H1 (cell line): ENCODE results near the gene PDE4D. TPM values are rescaled to one million over a fixed set of nuclear protein-coding genes. Genes with fewer than 3 reads are reported as not detected.

ENCODE experiments used
- CTCF ChIA-PET: fragments of 300-600 bp; sonication (Branson Sonifier 250); formaldehyde crosslinking; loops from one replicate; lab custom pipeline; 2021; ENCODE audit not compliant: partially characterized antibody; lab: Charles Lee
- POLR2A ChIA-PET: fragments of 300-600 bp; sonication (Branson Sonifier 250); formaldehyde crosslinking; loops from one replicate; lab custom pipeline; 2021; ENCODE audit warnings: inconsistent platforms; ENCODE audit not compliant: partially characterized antibody; lab: Charles Lee
- DNase-seq, 2 experiments: peaks; one replicate each; pipeline versions ENCODE4 v3.0.0 to v3.0.0-alpha.2; 2010 to 2022; ENCODE audit warnings: low spot score in 2 of 2, low read depth in 1 of 2, mixed read lengths in 1 of 2
- FAIRE-seq: peaks from 2 replicates; lab custom pipeline; 2011; peaks lifted over from hg19 to GRCh38; lab: Jason Lieb, UNC
- H2AFZ ChIP-seq: 2 replicates; pipeline ENCODE4 v1.8.1; 2012; ENCODE audit warnings: low read length, inconsistent platforms
- H2AK5ac ChIP-seq: 2 replicates; pipeline ENCODE4 v1.6.1; 2013; ENCODE audit warnings: low read depth, low read length
- H2BK120ac ChIP-seq: replicated peaks from 2 replicates; pipeline ENCODE3; 2013; ENCODE audit warnings: low read depth, low read length, inconsistent platforms
- H2BK12ac ChIP-seq: 2 replicates; pipeline ENCODE4 v1.6.1; 2013; ENCODE audit warnings: low read depth, low read length
- H2BK15ac ChIP-seq: 2 replicates; pipeline ENCODE4 v1.6.1; 2013; ENCODE audit warnings: low read length
- H2BK20ac ChIP-seq: 2 replicates; pipeline ENCODE4 v1.6.1; 2013; ENCODE audit warnings: low read length
- H2BK5ac ChIP-seq: 2 replicates; pipeline ENCODE4 v1.6.1; 2013; ENCODE audit warnings: low read depth, low read length
- H3K14ac ChIP-seq: 2 replicates; pipeline ENCODE4 v1.6.1; 2013; ENCODE audit warnings: inconsistent platforms; ENCODE audit not compliant: insufficient read length
- H3K18ac ChIP-seq: 2 replicates; pipeline ENCODE4 v1.6.1; 2013; ENCODE audit warnings: low read length; ENCODE audit errors: extremely low read depth
- H3K23ac ChIP-seq: 2 replicates; pipeline ENCODE4 v1.6.1; 2013; ENCODE audit warnings: inconsistent platforms; ENCODE audit not compliant: insufficient read length
- H3K23me2 ChIP-seq: 2 replicates; pipeline ENCODE4 v1.6.1; 2013; ENCODE audit warnings: low read depth, low read length
- H3K27ac ChIP-seq: 2 replicates; pipeline ENCODE4 v1.6.1; 2011; ENCODE audit warnings: low read depth, low read length, inconsistent platforms
- H3K27me3 ChIP-seq, 4 experiments: replicated peaks in 1 of 4; 1 replicate in 1 of 4; 2 replicates in 3 of 4; pipeline versions ENCODE4 v1.6.1 to v1.8.1; 2011 to 2013; ENCODE audit warnings: low read length in 3 of 4, mild to moderate bottlenecking in 3 of 4, inconsistent platforms in 2 of 4, mixed read lengths in 2 of 4, moderate library complexity in 1 of 4; ENCODE audit not compliant: control insufficient read depth in 3 of 4, insufficient read depth in 3 of 4; ENCODE audit errors: extremely low read depth in 1 of 4
- H3K36me3 ChIP-seq, 4 experiments: 2 replicates each; pipeline versions ENCODE4 v1.6.1 to v1.8.1; 2011 to 2013; ENCODE audit warnings: mild to moderate bottlenecking in 4 of 4, low read length in 3 of 4, moderate library complexity in 2 of 4, control low read depth in 1 of 4, inconsistent platforms in 1 of 4; ENCODE audit not compliant: insufficient read depth in 4 of 4, control insufficient read depth in 2 of 4
- H3K4ac ChIP-seq: replicated peaks from 2 replicates; pipeline ENCODE3; 2013; ENCODE audit warnings: low read length, low read depth, mixed read lengths, inconsistent platforms; ENCODE audit not compliant: insufficient read length
- H3K4me1 ChIP-seq, 4 experiments: replicated peaks in 1 of 4; 1 replicate in 1 of 4; 2 replicates in 3 of 4; pipeline versions ENCODE4 v1.6.1 to v1.8.1; 2011 to 2013; ENCODE audit warnings: low read length in 3 of 4, inconsistent platforms in 2 of 4, mixed read lengths in 1 of 4; ENCODE audit not compliant: insufficient read depth in 4 of 4, control insufficient read depth in 3 of 4
- H3K4me2 ChIP-seq, 2 experiments: 2 replicates each; pipeline versions ENCODE4 v1.6.1 to v1.8.1; 2011 to 2013; ENCODE audit warnings: low read depth in 2 of 2, low read length in 2 of 2, control low read depth in 1 of 2, inconsistent platforms in 1 of 2, mild to moderate bottlenecking in 1 of 2; ENCODE audit not compliant: insufficient read depth in 1 of 2
- H3K4me3 ChIP-seq, 4 experiments: fragments of 200-600, 300-600 bp in 1 of 4; sonication (generic), shearing (Covaris generic), sonication (Bioruptor Twin) in 1 of 4; 2 replicates each; pipeline versions ENCODE4 v1.5.1 to v1.8.1; 2011 to 2016; ENCODE audit warnings: low read length in 4 of 4, low read depth in 3 of 4, control low read depth in 2 of 4, inconsistent platforms in 2 of 4, mild to moderate bottlenecking in 2 of 4, mixed read lengths in 1 of 4, moderate library complexity in 1 of 4; ENCODE audit not compliant: insufficient read depth in 2 of 4; ENCODE audit errors: extremely low read depth in 1 of 4
- H3K56ac ChIP-seq: replicated peaks from 2 replicates; pipeline ENCODE3; 2013; ENCODE audit warnings: low read depth, mild to moderate bottlenecking, mixed read lengths, low read length, inconsistent platforms; ENCODE audit not compliant: insufficient read length
- H3K79me1 ChIP-seq: 2 replicates; pipeline ENCODE4 v1.6.1; 2013; ENCODE audit warnings: low read depth, low read length, control low read depth
- H3K79me2 ChIP-seq, 2 experiments: 2 replicates each; pipeline versions ENCODE4 v1.6.1 to v1.8.1; 2012 to 2013; ENCODE audit warnings: low read length in 2 of 2, mild to moderate bottlenecking in 2 of 2, inconsistent platforms in 1 of 2; ENCODE audit not compliant: insufficient read depth in 2 of 2, control insufficient read depth in 1 of 2
- H3K9ac ChIP-seq, 4 experiments: replicated peaks in 1 of 4; 1 replicate in 1 of 4; 2 replicates in 3 of 4; pipeline versions ENCODE4 v1.6.1 to v1.8.1; 2011 to 2013; ENCODE audit warnings: low read depth in 3 of 4, low read length in 3 of 4, control low read depth in 2 of 4, mild to moderate bottlenecking in 2 of 4, moderate library complexity in 2 of 4, inconsistent platforms in 1 of 4; ENCODE audit errors: extremely low read depth in 1 of 4
- H3K9me3 ChIP-seq, 2 experiments: 2 replicates each; pipeline versions ENCODE4 v1.6.1 to v1.8.1; 2012 to 2013; ENCODE audit warnings: mild to moderate bottlenecking in 2 of 2, moderate library complexity in 2 of 2, control low read depth in 1 of 2, inconsistent platforms in 1 of 2, low read depth in 1 of 2, low read length in 1 of 2, mixed read lengths in 1 of 2; ENCODE audit not compliant: insufficient read depth in 2 of 2
- H4K20me1 ChIP-seq, 2 experiments: replicated peaks in 1 of 2; 2 replicates each; pipeline versions ENCODE3 to v1.8.1; 2011 to 2013; ENCODE audit warnings: inconsistent platforms in 2 of 2, low read length in 2 of 2, mild to moderate bottlenecking in 1 of 2; ENCODE audit not compliant: insufficient read depth in 2 of 2, control insufficient read depth in 1 of 2
- H4K5ac ChIP-seq: 2 replicates; pipeline ENCODE4 v1.6.1; 2013; ENCODE audit warnings: low read length, low read depth, mixed read lengths, inconsistent platforms; ENCODE audit not compliant: insufficient read length
- H4K8ac ChIP-seq: 2 replicates; pipeline ENCODE4 v1.8.0; 2013; ENCODE audit warnings: mild to moderate bottlenecking, moderate library complexity, low read length, inconsistent platforms; ENCODE audit not compliant: insufficient read depth; ENCODE audit errors: extremely low read depth
- H4K91ac ChIP-seq: replicated peaks from 2 replicates; pipeline ENCODE3; 2013; ENCODE audit warnings: low read length, mixed read lengths, inconsistent platforms; ENCODE audit not compliant: insufficient read length
- CHD2 ChIP-seq: IDR thresholded peaks from 2 replicates; pipeline ENCODE4 v1.6.1; 2012; ENCODE audit warnings: low read length, improper control_type of control experiment
- CTBP2 ChIP-seq: IDR thresholded peaks from 2 replicates; pipeline ENCODE4 v1.7.0; 2011; ENCODE audit warnings: borderline replicate concordance, mild to moderate bottlenecking, moderate library complexity, mixed read lengths, low read length; ENCODE audit not compliant: insufficient read depth, insufficient read length
- EP300 ChIP-seq, 2 experiments: IDR thresholded peaks; 1 replicate in 1 of 2; 2 replicates in 1 of 2; pipeline ENCODE4 v1.6.1; 2011 to 2012; ENCODE audit warnings: low read depth in 2 of 2, low read length in 2 of 2, mild to moderate bottlenecking in 2 of 2, borderline replicate concordance in 1 of 2, inconsistent platforms in 1 of 2, moderate library complexity in 1 of 2
- JUN ChIP-seq: IDR thresholded peaks from 2 replicates; pipeline ENCODE4 v1.6.1; 2011; ENCODE audit warnings: low read depth, mild to moderate bottlenecking, improper control_type of control experiment, low read length
- POLR2A ChIP-seq, 2 experiments: IDR thresholded peaks; 1 replicate in 1 of 2; 2 replicates in 1 of 2; pipeline ENCODE4 v1.6.1; 2011; ENCODE audit warnings: low read depth in 2 of 2, low read length in 2 of 2, mild to moderate bottlenecking in 2 of 2; ENCODE audit errors: control extremely low read depth in 1 of 2
- RFX5 ChIP-seq: IDR thresholded peaks from 2 replicates; pipeline ENCODE4 v1.6.1; 2011; ENCODE audit warnings: low read depth, low read length, improper control_type of control experiment, borderline replicate concordance
- TAF7 ChIP-seq: optimal IDR thresholded peaks from 2 replicates; pipeline ENCODE3; 2011; ENCODE audit warnings: low read depth, mild to moderate bottlenecking, inconsistent platforms, low read length, moderate library complexity, borderline replicate concordance
- TCF12 ChIP-seq: IDR thresholded peaks from 2 replicates; pipeline ENCODE4 v1.6.1; 2011; ENCODE audit warnings: low read depth, mild to moderate bottlenecking, low read length
- WGBS, 2 experiments: shearing (Covaris generic) in 1 of 2; methylation state at CpG; one replicate each; pipeline versions ENCODE4 v1.1.6 to v1.1.7; 2013 to 2015; ENCODE audit warnings: low lambda C conversion rate in 2 of 2, mixed read lengths in 2 of 2, inconsistent platforms in 1 of 2, low coverage in 1 of 2, missing lambda C conversion rate in 1 of 2; ENCODE audit not compliant: insufficient replicate concordance in 2 of 2, insufficient coverage in 1 of 2, insufficient read length in 1 of 2; ENCODE audit errors: extremely low coverage in 1 of 2, missing lambda C conversion rate in 1 of 2; 5-methylcytosine and 5-hydroxymethylcytosine counted together
- polyA plus RNA-seq, 7 experiments: library from polyadenylated mRNA; depleted of rRNA in 3 of 7; stranded (reverse) in 5 of 7; unstranded in 2 of 7; fragments of >200 nt in 5 of 7; fragments of 200-250 nt in 2 of 7; gene quantifications; 1 replicate in 5 of 7; 2 replicates in 1 of 7; 4 replicates in 1 of 7; pipeline versions ENCODE4 v1.2.1 to v1.2.3, GENCODE V29; 2011 to 2013; ENCODE audit warnings: missing spikeins in 2 of 7, mixed read lengths in 2 of 7
- total RNA-seq: library from RNA; stranded (reverse); fragmentation: NEBNext Ultra II Directional; extraction: Animal tissue kit (Norgen Biotek cat#: 25700); gene quantifications from 2 replicates; pipeline ENCODE4 v1.2.1, GENCODE V29; 2021

PDE4D gene
- total and polyA plus RNA-seq, 2 of the 8 experiments (the other 6 are each of a cell fraction or from before 2014, with no cell fraction given): 2.3 to 3.7 TPM

DNA sequence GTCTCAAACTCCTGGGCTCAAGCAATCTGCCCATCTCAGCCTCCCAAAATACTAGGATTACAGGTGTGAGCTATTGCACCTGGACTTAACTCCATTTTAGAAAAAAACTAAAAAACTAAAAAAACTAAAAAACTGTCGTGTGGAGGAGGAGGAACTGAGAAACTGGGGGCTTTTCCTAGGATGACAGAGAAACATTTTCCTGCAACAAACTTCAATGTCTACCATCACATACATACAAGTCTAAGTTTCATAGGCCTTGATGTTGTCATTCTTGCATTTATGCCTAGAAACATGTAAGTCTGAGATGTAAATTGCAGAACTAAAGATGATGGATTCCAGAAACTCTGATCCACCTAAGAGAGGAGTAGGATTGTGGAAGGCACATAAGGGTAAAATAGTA, 753.8 kb downstream of the PDE4D start:
- H2BK5ac ChIP-seq: no peak overlapping the region
- no peak overlapping the region for H3K56ac ChIP-seq
- no peaks in the 10 kb centered on the region for H3K9me3 ChIP-seq
- DNase-seq: no peak
- H4K91ac ChIP-seq: no peak overlapping the region
- no peak overlapping the region for H3K4ac ChIP-seq
- WGBS, 2 experiments: 72% methylated on average over 1 of the region's 1 CpG; no CpG with 5 or more reads in 1 of the 2 experiments
- no peaks in the 10 kb centered on the region for H3K79me1 ChIP-seq
- FAIRE-seq: no peak
- H3K4me1 ChIP-seq: no peaks in the 10 kb centered on the region
- no peak overlapping the region for H4K5ac ChIP-seq
- H3K9ac ChIP-seq: no peak overlapping the region
- H2AFZ ChIP-seq: no peak overlapping the region
- H4K20me1 ChIP-seq: peaks cover 0 to 1% of the 10 kb centered on the region in 2 experiments
- H2AK5ac ChIP-seq: no peak overlapping the region
- no peak overlapping the region for H3K23ac ChIP-seq
- H2BK20ac ChIP-seq: no peak overlapping the region
- H3K4me2 ChIP-seq: no peak overlapping the region
- ChIA-PET POLR2A (interaction anchor here (1.3 kb wide), 1 partner anchor 12 kb away, joined by 6 read pairs; no protein-coding TSS in a partner anchor), CTCF (interaction anchor here (1.9 kb wide), 1 partner anchor 11 kb away, joined by 9 read pairs; no protein-coding TSS in a partner anchor)
- no peaks in the 10 kb centered on the region for H3K23me2 ChIP-seq
- H3K18ac ChIP-seq: no peak overlapping the region
- no peak overlapping the region for H4K8ac ChIP-seq
- H3K36me3 ChIP-seq: no peaks in the 10 kb centered on the region
- H3K79me2 ChIP-seq: no peaks in the 10 kb centered on the region
- no peaks in the 10 kb centered on the region for H3K27me3 ChIP-seq
- H2BK15ac ChIP-seq: no peak overlapping the region
- H3K27ac ChIP-seq: no peak overlapping the region
- H2BK12ac ChIP-seq: no peak overlapping the region
- H3K4me3 ChIP-seq: no peak overlapping the region
- no peak overlapping the region for H3K14ac ChIP-seq
- H2BK120ac ChIP-seq: no peak overlapping the region
- TF ChIP-seq EP300 (IDR thresholded peaks at IDR 0.05; ENCODE audit: borderline replicate concordance in 1 of 2, low read depth in 2 of 2, low read length in 2 of 2): no peak
- TF ChIP-seq TAF7: no peak
- TF ChIP-seq JUN: no peak
- TF ChIP-seq TCF12: no peak
- TF ChIP-seq POLR2A (IDR thresholded peaks at IDR 0.05; ENCODE audit: control extremely low read depth in 1 of 2, low read depth in 2 of 2, low read length in 2 of 2): no peak
- TF ChIP-seq RFX5: no peak
- TF ChIP-seq CHD2: no peak
- TF ChIP-seq CTBP2: no peak
